GM23338 (cell line): ENCODE data around the gene SIGLEC15. TPM values are rescaled to one million over a fixed set of nuclear protein-coding genes. Genes with fewer than 3 reads are reported as not detected.

Experiments used
- ATAC-seq: fragments of 200-7000 bp; cut with Tn5 transposase; 3 replicates; pipeline ENCODE4 v1.9.1; 2020
- DNase-seq: peaks from one replicate; pipeline ENCODE4 v3.0.0-alpha.2; 2015; ENCODE audit warnings: low spot score
- H2AFZ ChIP-seq: fragments of 200-600 bp; sonication (generic); 2 replicates; pipeline ENCODE4 v1.8.0; 2016; ENCODE audit warnings: antibody characterized with exemption, mild to moderate bottlenecking, moderate library complexity
- H3F3A ChIP-seq: fragments of 200-600 bp; sonication (generic); replicated peaks from 2 replicates; pipeline ENCODE4 v1.8.0; 2017; ENCODE audit warnings: antibody characterized with exemption, mixed run types, low read depth
- H3K27ac ChIP-seq: fragments of 200-600 bp; sonication (generic); 2 replicates; pipeline ENCODE4 v1.6.1; 2016; ENCODE audit warnings: low read depth
- H3K27me3 ChIP-seq: fragments of 200-600 bp; sonication (generic); 2 replicates; pipeline ENCODE4 v1.8.0; 2016; ENCODE audit warnings: mild to moderate bottlenecking, mixed run types, moderate library complexity; ENCODE audit not compliant: insufficient read depth
- H3K36me3 ChIP-seq: fragments of 200-600 bp; sonication (generic); 2 replicates; pipeline ENCODE4 v1.8.0; 2016; ENCODE audit warnings: mild to moderate bottlenecking; ENCODE audit not compliant: insufficient read depth
- H3K4me1 ChIP-seq: fragments of 200-600 bp; sonication (generic); 2 replicates; pipeline ENCODE4 v1.8.0; 2016; ENCODE audit warnings: mild to moderate bottlenecking, moderate library complexity; ENCODE audit not compliant: insufficient read depth
- H3K4me2 ChIP-seq: fragments of 200-600 bp; sonication (generic); 2 replicates; pipeline ENCODE4 v1.7.1; 2017; ENCODE audit warnings: mixed run types
- H3K4me3 ChIP-seq: fragments of 200-600 bp; sonication (generic); 2 replicates; pipeline ENCODE4 v1.6.1; 2016; ENCODE audit warnings: mixed run types
- H3K79me2 ChIP-seq: fragments of 200-600 bp; sonication (generic); replicated peaks from 2 replicates; pipeline ENCODE4 v1.8.0; 2017; ENCODE audit warnings: mild to moderate bottlenecking; ENCODE audit not compliant: insufficient read depth
- H3K9me2 ChIP-seq: fragments of 200-600 bp; sonication (generic); 2 replicates; pipeline ENCODE4 v1.8.0; 2017; ENCODE audit not compliant: insufficient read depth
- H4K20me1 ChIP-seq: fragments of 200-600 bp; sonication (generic); replicated peaks from 2 replicates; pipeline ENCODE4 v1.8.0; 2017; ENCODE audit warnings: mild to moderate bottlenecking; ENCODE audit not compliant: insufficient read depth
- H3K27ac Mint-ChIP-seq: 2 replicates; pipeline ENCODE4 v1.8.0; 2020; ENCODE audit warnings: inconsistent platforms, mild to moderate bottlenecking, moderate library complexity, mixed read lengths
- H3K27me3 Mint-ChIP-seq: 3 replicates; pipeline ENCODE4 v1.8.0; 2022; ENCODE audit warnings: low read depth, mild to moderate bottlenecking, moderate library complexity, mixed read lengths, inconsistent platforms; ENCODE audit not compliant: insufficient read depth, poor library complexity
- H3K36me3 Mint-ChIP-seq: 3 replicates; pipeline ENCODE4 v1.8.0; 2021; ENCODE audit warnings: low read depth, mild to moderate bottlenecking, inconsistent platforms, moderate library complexity, mixed read lengths
- H3K4me1 Mint-ChIP-seq: 3 replicates; pipeline ENCODE4 v1.8.0; 2020; ENCODE audit warnings: mild to moderate bottlenecking, inconsistent platforms, mixed read lengths
- H3K4me3 Mint-ChIP-seq: 3 replicates; pipeline ENCODE4 v1.8.0; 2021; ENCODE audit warnings: moderate library complexity, mild to moderate bottlenecking, inconsistent platforms, mixed read lengths
- H3K9me3 Mint-ChIP-seq: 3 replicates; pipeline ENCODE4 v1.8.0; 2020; ENCODE audit warnings: moderate library complexity, mild to moderate bottlenecking, inconsistent platforms, mixed read lengths
- CREB1 ChIP-seq: fragments of 250-450 bp; sonication (Bioruptor Pico); IDR thresholded peaks from 2 replicates; pipeline ENCODE4 v1.5.0; 2020; ENCODE audit warnings: low read depth, mild to moderate bottlenecking, moderate library complexity
- CTCF ChIP-seq, 2 experiments: fragments of 200-600 bp in 1 of 2; sonication (generic) in 1 of 2; conservative IDR thresholded peaks; 2 replicates each; pipeline versions ENCODE4 v1.5.1 to v1.6.1; 2016 to 2017; ENCODE audit warnings: antibody characterized with exemption in 2 of 2, low read depth in 2 of 2, mild to moderate bottlenecking in 2 of 2, moderate library complexity in 1 of 2
- ETS1 ChIP-seq: IDR thresholded peaks from 2 replicates; pipeline ENCODE4 v1.6.1; 2016; ENCODE audit warnings: antibody characterized with exemption
- EZH2 ChIP-seq: fragments of 200-600 bp; sonication (generic); IDR thresholded peaks from one replicate; pipeline ENCODE4 v1.8.0; 2017; ENCODE audit warnings: antibody characterized with exemption, mild to moderate bottlenecking, low read depth; ENCODE audit not compliant: unreplicated experiment
- EZH2phosphoT487 ChIP-seq: fragments of 200-600 bp; sonication (generic); IDR thresholded peaks from one replicate; pipeline ENCODE4 v1.8.1; 2018; ENCODE audit warnings: antibody characterized with exemption; ENCODE audit not compliant: unreplicated experiment
- JUNB ChIP-seq: IDR thresholded peaks from one replicate; pipeline ENCODE4 v1.6.1; 2016; ENCODE audit warnings: antibody characterized with exemption; ENCODE audit not compliant: unreplicated experiment
- NANOG ChIP-seq: IDR thresholded peaks from 2 replicates; pipeline ENCODE4 v1.6.1; 2016; ENCODE audit warnings: antibody characterized with exemption, borderline replicate concordance
- POLR2AphosphoS5 ChIP-seq: IDR thresholded peaks from 2 replicates; pipeline ENCODE4 v1.6.1; 2016; ENCODE audit warnings: antibody characterized with exemption, low read depth
- STAT1 ChIP-seq: IDR thresholded peaks from one replicate; pipeline ENCODE4 v1.6.1; 2016; ENCODE audit warnings: antibody characterized with exemption; ENCODE audit not compliant: unreplicated experiment
- ZNF331 ChIP-seq: fragments of 250-450 bp; sonication (Bioruptor Pico); IDR thresholded peaks from 2 replicates; pipeline ENCODE4 v1.5.0; 2020; ENCODE audit warnings: low read depth, mild to moderate bottlenecking, moderate library complexity
- ZNF462 ChIP-seq: fragments of 250-450 bp; sonication (Bioruptor Pico); IDR thresholded peaks from 2 replicates; pipeline ENCODE4 v1.5.0; 2020; ENCODE audit warnings: mild to moderate bottlenecking, moderate library complexity
- polyA plus RNA-seq: library from polyadenylated mRNA; unstranded; fragments of >200 nt; fragmentation: Nextera tagmentation; extraction: Ambion mirVana; gene quantifications from 2 replicates; pipeline ENCODE4 v1.2.1, GENCODE V29; 2016
- total RNA-seq: library from RNA; depleted of rRNA; stranded (reverse); fragments of >200 nt; shearing (Covaris generic); gene quantifications from 2 replicates; pipeline ENCODE4 v1.2.3, GENCODE V29; 2014

The SIGLEC15 gene
- total and polyA plus RNA-seq, 2 experiments from 2014 or later, result 0.29 TPM; not detected in 1

GRCh38 chr18:45805551-45805950 is 19.9 kb upstream of the SIGLEC15 start:
- no peaks in the 10 kb centered on the region for H4K20me1 ChIP-seq
- H3K36me3 Mint-ChIP-seq, result peaks cover 39% of the 10 kb centered on the region
- no peaks in the 10 kb centered on the region for H3K79me2 ChIP-seq
- no peaks in the 10 kb centered on the region; the same call in 1 of the 2 replicates for H3K4me1 ChIP-seq
- no peaks in the 10 kb centered on the region for H3K27me3 ChIP-seq
- peaks cover 10% of the 10 kb centered on the region for H3K9me2 ChIP-seq
- H3K9me3 Mint-ChIP-seq, result peaks cover 43% of the 10 kb centered on the region
- H3F3A ChIP-seq, result no peaks in the 10 kb centered on the region
- H3K27ac ChIP-seq, result no peak overlapping the region
- H3K36me3 ChIP-seq, result no peaks in the 10 kb centered on the region
- no peak overlapping the region for H3K27ac Mint-ChIP-seq
- no peak overlapping the region for H3K4me3 Mint-ChIP-seq
- no peak overlapping the region for H3K4me2 ChIP-seq
- TF ChIP-seq ZNF331 (CRISPR knock-in tag) (no peak), CTCF (conservative IDR thresholded peaks at IDR 0.05; ENCODE audit: low read depth in 2 of 2) (no peak)
- peaks cover 16% of the 10 kb centered on the region for H3K4me1 Mint-ChIP-seq
- peaks cover 9% of the 10 kb centered on the region for H3K27me3 Mint-ChIP-seq
- no peak overlapping the region for H2AFZ ChIP-seq
- ATAC-seq (no peak), DNase-seq (no peak)
- no peak overlapping the region for H3K4me3 ChIP-seq

GRCh38 chr18:45806226-45806625 is 19.2 kb upstream of the SIGLEC15 start:
- no peaks in the 10 kb centered on the region for H4K20me1 ChIP-seq
- DNase-seq (no peak), ATAC-seq (no peak)
- peaks cover 16% of the 10 kb centered on the region for H3K4me1 Mint-ChIP-seq
- H3K36me3 ChIP-seq, result no peaks in the 10 kb centered on the region
- H3K4me1 ChIP-seq, result no peaks in the 10 kb centered on the region; the same call in 1 of the 2 replicates
- peaks cover 8% of the 10 kb centered on the region for H3K9me2 ChIP-seq
- H3K27me3 Mint-ChIP-seq, result peaks cover 9% of the 10 kb centered on the region
- H3F3A ChIP-seq, result no peaks in the 10 kb centered on the region
- no peak overlapping the region for H3K27ac Mint-ChIP-seq
- H3K27me3 ChIP-seq, result no peaks in the 10 kb centered on the region
- H2AFZ ChIP-seq, result peak overlapping the region; percentile 81
- no peak overlapping the region for H3K4me3 ChIP-seq
- no peak overlapping the region for H3K4me2 ChIP-seq
- H3K27ac ChIP-seq, result no peak overlapping the region
- peaks cover 36% of the 10 kb centered on the region for H3K9me3 Mint-ChIP-seq
- no peak overlapping the region for H3K4me3 Mint-ChIP-seq
- no peaks in the 10 kb centered on the region for H3K79me2 ChIP-seq
- peaks cover 32% of the 10 kb centered on the region for H3K36me3 Mint-ChIP-seq
- TF ChIP-seq POLR2AphosphoS5 (no peak), EZH2phosphoT487 (no peak), ZNF331 (CRISPR knock-in tag) (no peak), STAT1 (no peak), ETS1 (no peak), EZH2 (no peak), JUNB (no peak), ZNF462 (CRISPR knock-in tag) (no peak), NANOG (no peak), CREB1 (CRISPR knock-in tag) (no peak), CTCF (conservative IDR thresholded peaks at IDR 0.05; ENCODE audit: low read depth in 2 of 2) (no peak)
